ENCODE data around the gene LCN2.
"Not testable (repeated sequence)": the region's sequence is repeated elsewhere in the genome, so short reads cannot be mapped to it uniquely, and the experiment has no call there.

The LCN2 gene

DNA sequence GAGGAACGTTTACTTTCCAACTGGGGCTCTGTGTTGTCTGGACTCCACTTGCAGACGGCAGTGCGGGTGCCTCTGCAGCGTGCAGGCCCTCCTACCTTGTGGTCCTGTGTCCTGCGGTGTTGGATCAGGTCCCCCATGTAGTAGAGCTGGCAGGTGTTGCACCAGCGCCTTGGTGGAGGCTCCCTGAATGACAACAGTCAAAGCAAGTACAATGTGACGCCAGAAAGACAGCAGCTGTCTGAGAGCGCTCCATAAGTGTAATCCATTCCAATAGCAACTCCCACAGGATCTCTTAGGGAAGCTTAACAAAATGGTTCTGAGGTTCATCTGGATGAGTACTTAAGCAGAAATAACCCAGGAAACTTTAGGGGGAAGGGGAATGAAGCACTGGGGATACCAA is 20.7 kb downstream of the LCN2 start:
- no peak for FAIRE-seq

DNA sequence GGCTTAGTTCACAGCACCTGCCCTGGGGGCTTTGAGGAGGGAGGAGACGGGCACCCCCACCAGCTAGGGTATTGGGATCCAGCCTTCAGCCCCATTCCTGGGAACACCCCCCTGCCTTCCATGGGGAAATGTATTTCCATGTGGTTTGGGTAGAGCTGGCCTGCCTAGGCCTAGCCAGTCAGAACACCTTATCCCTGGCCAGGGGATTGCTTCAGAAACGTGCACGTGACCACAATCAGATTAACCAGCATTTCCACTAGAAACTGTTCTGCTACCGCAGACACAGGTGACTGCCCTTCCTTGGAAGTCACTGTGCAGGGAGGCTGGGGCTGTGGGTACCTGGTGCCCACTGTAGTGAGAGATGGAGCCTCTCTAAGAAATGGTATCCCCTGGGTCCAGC is 24.8 kb downstream of the LCN2 start:
- no peak for FAIRE-seq

DNA sequence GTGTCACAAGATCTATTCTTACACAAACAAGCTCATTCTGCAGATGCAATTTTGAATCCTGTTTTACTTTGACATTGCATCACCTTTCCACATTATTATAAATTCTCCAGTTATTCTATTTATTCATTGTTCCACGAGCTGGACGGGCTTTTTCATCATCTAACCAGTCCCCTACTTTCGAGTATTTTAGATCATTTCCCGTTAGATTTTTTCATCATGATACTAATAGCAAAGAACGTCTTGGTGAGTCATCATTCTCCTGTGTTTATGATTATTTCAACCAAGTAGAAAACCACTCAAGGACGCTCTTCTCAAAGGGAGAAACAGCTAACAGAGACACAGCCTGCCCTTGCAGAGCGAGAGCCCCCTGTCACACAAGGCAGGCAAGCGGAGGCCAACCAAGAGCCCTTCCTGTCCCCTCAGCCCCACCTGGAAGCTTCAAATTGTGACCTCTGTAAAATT is 25.9 kb downstream of the LCN2 start:
- no peak for FAIRE-seq

DNA sequence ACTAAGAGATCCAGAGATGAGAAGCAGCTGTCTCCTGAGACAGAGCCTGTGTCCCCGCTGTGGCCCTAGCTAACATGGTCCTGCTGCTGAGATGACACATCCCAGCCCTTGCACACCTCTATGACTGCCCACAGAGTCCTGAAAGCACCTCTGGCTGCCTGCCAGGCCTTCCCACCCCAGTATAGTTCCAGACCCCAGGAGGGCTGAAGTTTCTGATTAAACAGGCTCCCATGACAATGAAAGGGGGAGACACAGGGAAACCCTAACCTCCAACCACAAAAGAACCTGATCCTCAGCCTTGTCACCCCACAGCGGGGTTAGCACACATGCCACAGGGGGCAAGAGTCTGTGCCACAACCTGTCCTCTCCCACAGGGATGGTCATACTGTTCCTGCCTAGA is 26.5 kb downstream of the LCN2 start:
- FAIRE-seq = no peak

DNA sequence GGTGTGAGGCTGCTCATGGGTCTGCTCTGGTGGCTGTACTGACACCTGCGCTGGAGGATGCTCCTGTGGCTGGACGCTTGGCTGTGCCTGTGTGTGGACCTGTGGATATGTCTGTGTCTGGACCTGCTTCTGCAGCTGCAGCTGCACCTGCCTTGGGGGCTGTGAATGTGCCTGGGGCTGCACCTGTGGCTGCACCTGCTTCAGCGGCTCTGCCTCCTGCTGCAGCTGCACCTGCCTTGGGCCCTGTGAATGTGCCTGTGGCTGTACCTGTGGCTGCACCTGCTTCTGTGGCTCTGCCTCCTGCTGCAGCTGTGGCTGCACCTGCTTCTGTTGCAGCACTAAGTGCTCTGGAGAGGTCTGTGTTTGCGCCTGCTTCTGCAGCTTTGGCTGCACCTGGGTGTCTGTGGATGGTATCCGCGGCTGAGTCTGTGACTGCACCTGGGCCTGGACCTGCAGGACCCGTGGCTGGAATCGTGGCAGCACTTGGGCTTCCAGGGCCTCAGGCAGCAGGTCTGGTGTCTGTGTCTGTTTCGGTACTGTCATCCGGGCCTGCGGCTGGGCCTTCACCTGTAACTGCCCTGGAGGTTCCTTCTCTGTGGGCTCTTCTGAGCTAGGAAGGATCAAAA is 29.7 kb downstream of the LCN2 start:
- no peak for FAIRE-seq

DNA sequence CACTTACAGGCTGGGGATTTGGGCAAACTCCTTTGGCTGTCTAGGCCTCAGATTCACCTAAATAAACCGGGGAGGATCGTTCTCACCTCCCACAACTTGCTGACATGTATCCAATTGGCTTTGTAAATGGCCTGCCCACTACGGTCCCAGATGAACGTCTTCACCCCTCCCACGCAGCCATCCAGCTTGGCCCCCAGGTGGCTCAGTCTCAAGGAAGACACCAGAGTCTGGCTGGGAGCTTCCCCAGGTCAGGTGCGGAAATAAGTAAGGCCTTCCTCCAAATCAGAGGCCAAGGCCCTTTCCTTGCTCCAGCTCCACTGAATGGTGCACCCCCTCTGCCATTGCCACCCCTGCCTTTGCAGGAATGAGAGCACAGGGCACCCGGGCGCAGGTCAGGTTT is 30.7 kb downstream of the LCN2 start:
- FAIRE-seq = no peak

DNA sequence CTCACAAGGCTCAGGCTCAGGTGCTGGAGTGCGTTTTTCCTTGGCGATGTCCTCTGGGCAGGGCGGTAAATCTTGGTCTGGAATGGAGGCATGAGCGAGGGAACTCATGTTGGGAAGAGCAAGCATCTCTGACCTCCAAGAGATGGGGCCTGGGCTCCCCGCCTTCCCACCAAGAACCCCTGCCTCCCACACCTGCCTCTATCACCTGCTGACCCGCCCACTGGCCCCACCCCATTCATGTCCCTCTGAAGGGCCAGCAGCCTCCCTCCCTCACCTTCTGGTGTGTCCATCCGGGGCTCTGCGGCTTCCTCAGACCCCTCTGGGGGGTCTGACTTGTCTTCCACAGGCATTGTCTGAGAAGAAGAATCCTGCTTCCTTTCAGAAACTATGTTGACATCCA is 31.2 kb downstream of the LCN2 start:
- FAIRE-seq = no peak

DNA sequence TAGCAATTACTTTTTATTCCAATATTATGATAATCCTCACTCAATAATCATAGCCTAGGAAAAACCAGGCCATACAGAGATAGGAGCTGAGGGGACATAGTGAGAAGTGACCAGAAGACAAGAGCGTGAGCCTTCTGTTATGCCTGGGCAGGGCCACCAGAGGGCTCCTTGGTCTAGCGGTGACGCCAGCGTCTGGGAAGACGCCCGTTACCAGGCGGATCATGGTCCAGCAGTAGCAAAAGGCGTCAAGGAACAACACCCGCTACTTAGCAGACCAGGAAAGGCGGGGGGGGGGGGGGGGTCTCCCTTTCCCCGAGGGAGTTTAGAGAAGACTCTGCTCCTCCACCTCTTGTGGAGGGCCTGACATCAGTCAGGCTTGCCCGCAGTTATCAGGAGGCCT is 32.2 kb downstream of the LCN2 start:
- not testable (repeated sequence) for FAIRE-seq

DNA sequence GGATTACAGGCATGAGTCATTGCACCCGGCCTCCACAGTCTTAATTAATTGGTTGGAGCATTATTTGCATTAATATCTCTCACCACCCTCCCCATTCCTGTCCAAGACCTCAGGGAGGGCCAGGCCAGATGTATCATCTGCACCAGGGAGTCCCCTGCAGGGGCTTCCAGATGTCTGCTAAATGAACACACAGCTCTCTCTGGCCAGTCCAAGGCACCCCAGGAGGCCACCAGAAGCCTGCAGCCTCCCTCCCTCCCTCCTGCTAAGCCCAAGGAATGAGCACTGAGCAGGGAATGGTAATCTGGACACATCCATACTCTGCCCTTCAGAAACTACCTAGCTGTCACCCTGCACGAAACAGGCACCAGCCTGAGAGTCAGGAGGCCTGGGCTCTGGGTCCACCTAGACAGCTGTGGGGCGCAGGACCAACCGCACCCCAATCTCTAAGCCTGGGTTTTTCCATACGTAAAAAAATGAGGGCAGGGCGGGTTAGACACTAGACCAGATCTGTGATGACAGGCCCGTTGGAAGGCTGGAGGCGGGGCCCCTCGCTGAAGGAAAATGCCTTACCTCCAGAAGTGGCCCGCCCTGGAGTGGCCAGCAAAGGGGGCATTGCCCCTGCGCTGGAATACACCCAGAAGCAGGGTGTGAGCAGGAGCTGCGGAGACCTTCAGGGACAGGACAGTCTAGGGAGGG is 33.8 kb downstream of the LCN2 start:
- no peak for FAIRE-seq

DNA sequence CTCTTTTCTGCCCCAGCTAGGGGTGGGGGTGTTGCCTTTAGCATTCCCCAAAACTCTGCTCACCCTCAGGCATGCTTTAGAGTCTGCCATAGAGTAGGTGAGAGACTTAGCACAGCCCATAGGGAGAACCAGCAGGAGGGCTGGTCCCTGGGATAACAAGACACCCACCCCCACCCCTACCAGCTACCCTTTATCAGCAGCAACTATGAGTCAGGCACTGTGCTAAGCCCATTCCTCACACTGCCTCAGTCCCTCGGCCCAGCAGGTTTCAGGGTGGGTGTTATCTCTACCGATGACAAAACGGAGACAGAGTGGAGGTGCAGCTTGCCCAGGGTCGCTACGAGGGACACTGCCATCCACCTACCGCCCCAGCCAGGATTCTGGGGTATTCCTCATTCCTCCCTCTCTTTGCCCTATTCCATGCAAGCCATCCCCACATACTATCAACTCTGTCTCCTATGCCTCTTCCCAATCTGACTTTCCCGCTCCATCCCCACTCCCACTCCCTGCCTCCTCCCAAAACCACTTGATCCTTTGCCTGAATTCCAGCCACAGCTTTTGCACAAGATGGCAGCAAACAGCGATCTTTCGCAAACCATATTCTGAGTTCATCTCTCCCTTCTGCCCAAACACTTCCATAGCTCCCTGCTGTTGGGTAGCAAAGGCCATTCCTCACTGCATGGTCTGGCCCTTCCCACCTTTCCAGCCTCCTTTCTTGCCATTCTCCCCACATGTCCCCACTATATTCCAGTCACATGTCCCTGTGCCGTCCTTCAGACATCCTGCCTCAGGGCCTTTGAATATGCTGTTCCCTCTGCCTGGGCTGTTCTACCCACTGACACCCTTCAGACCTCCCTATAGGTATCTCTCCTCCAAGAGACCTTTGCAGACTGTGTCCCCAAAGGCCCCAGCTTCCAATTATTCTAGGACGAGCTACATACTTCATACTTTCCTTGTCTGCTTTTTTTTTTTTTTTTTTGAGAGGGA is 37.0 kb downstream of the LCN2 start:
- FAIRE-seq = no peak

DNA sequence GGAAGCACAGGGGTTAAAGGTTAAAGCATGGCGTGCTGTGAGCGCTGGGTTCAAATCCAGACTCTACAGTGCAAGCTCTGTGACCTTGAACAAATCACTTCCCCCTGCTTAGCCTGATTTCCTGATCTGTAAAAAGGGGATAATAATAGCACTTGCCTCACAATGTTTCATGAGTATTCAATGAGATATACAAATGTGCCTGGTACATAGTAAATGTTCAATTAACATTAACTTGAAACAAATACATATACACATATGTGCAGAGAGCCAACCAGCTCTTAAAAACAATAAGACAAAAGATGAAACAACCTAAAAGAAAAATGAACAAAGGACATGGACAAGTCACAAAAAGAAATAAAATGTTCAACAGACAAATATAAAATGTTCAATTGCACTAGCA is 38.1 kb downstream of the LCN2 start:
- no peak for FAIRE-seq

DNA sequence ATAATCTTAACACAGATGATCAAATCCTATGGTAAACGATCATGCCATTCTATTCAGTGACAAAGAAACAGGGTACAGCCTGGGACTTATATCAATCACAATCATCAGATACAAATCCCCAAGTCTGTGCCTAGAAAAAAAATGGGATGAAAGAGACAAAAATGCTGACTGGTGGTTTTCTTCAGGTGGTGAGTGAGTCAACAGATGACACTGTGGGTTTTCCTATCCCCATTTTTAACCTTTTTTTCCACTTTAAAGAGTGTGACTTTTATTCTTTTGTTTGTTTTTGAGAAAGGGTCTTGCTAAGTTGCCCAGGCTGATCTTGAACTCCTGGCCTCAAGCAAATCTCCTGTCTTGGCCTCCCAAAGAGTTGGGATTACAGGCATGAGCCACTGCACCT is 39.0 kb downstream of the LCN2 start:
- FAIRE-seq = no peak

DNA sequence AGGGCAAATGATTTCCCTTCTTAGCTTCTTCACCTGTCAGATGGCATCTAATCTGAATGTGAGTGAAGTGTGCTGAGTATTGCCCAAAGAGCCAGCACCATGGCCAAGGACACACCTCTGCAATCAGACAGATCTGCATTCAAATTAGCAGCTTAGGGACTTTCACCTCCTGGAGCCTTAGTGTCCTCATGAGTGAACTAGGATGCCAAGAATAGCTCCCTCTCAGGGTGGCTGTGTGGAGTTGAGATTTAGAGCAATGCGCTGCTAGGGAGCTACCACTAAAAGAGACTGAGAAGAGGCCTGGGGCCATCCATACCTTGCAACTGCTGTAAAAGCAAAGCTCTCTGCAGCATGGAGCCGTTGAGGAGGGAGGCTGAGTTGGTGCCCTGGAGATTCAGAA is 40.8 kb downstream of the LCN2 start:
- no peak for FAIRE-seq

DNA sequence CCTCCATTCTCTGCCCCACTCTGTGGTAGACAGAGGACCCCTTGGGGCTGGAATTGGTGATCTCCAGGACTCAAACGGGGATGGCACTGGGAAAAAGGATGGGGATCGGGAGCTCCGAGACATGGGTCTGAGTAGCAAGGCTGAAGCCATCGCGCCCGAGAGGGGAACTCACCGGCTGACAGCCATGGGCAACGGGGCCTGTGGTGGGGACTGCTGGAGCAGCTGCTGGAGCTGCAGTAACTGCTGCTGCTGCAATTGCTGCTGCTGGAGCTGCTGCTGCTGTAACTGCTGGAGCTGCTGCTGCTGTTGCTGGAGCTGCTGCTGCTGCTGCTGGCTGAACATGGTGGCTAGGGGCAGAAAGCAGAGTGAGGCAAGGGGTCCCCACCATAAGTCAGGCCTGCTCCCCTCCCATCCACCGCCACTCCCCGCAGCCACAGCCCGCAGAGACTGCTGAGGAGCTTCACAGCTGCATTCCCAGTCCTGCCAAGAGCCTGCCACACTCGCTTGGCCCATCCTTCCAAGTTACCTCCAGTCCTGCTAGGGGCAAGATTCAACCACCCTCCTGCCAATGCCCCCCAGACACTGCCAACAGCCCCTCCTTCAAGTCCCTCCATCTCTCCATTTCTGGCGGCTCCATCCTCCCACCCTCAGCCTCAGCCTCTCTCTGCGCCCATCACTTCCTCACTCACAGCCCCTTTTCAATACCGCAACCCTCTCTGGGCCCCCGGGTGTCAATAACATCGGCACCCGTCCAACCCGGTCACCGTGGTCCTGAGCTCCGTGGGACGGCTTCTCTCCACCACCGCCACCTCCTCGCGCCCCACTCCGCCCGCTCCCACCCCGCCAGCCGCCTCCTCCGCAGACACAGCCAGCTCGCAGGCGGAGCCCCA is 41.5 kb downstream of the LCN2 start:
- no peak for FAIRE-seq

DNA sequence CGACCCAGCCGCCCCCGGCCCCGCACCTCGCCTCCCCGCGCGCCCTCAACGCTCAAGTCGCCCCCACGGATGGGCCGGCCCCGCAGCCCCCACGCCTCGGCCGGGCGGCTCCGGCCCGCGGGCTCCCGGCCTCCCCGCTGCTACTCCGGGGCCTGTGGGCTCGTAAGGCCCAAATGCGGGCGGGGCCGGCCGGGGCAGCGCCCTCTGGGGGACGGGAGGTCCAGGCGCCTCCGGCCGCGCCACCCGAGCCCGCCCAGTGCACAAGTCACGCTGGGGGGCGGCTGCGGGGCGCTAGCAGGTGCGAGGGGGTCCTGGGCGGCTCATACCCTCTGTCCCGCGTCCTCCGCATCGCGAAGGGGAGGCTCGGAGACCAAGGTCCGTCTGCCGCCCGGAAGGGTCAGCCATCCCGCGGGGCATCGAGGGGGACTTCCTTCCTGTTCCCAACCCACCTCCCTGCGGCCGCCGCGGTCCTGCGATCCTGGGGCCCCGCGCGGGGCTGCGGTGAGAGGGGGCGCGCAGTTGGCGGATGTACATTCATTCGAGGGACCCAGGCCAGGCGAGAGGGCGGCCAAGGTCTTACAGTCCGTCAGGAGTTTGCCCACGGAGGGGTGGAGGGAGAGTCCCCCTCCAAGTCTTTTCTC is 42.3 kb downstream of the LCN2 start, which contains the start of gene CIZ1:
Gene CIZ1, minus strand, starts transcription at position 167 of the 641 bp plus-strand sequence. CDS start 715 bp downstream, outside the sequence.
- no peak for FAIRE-seq

DNA sequence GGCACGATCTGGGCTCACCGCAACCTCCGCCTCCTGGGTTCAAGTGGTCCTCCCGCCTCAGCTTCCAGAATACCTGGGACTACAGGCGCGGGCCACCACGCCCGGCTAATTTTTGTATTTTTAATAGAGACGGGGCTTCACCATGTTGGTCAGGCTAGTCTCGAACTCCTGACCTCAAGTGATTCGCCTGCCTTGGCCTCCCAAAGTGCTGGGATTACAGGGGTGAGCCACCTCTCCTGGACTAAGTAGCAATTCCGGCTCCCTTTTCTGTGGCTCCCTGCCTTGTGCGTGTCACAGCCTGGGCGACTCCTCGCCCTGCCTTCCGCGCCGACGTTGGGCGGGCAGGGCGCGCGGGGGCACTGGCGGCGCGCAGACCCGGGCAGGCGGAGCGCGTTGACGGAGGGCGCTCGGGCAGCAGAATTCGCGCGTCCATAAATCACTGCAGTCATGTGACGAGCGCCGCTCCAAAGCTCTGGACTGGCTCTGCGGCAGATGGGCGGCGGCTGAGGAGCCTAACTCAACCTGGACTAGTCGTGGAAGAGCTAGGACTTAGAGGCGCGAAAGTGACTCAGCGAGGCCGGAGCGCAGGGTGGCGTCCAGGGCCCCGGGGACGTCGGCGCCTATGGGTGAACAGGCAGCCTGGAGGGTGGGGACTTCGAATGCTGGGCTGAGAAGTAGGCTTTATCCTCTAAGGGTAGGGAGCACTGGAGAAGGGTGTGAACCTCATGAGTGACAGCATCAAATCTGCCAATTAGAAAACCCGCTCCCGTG is 43.5 kb downstream of the LCN2 start:
- no peak for FAIRE-seq

DNA sequence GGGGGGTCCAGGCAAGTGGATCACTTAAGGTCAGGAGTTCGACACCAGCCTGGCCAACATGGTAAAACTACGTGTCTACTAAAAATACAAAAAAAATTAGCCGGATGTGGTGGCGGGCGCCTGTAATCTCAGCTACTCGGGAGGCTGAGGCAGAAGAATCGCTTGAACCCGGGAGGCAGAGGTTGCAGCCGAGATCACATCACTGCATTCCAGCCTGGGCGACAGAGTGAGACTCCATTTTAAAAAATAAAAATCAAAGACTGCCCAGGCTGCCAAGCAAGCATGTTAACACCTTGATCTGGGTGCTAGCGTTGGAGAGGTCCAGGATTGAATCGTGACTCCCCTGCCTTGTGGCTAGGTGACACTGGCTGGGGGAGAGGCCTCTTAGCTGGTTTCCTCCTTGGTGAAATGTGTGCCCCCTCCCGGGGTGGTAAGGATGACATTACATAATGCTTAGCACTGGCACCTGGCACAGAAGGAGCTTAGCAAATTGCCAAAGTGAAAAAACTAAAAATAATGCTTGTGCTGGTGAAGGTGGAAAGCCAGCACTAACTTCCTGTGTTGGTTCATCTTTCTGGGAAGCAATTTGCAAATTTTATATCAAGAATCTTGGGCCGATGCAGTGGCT is 44.3 kb downstream of the LCN2 start:
- no peak for FAIRE-seq

DNA sequence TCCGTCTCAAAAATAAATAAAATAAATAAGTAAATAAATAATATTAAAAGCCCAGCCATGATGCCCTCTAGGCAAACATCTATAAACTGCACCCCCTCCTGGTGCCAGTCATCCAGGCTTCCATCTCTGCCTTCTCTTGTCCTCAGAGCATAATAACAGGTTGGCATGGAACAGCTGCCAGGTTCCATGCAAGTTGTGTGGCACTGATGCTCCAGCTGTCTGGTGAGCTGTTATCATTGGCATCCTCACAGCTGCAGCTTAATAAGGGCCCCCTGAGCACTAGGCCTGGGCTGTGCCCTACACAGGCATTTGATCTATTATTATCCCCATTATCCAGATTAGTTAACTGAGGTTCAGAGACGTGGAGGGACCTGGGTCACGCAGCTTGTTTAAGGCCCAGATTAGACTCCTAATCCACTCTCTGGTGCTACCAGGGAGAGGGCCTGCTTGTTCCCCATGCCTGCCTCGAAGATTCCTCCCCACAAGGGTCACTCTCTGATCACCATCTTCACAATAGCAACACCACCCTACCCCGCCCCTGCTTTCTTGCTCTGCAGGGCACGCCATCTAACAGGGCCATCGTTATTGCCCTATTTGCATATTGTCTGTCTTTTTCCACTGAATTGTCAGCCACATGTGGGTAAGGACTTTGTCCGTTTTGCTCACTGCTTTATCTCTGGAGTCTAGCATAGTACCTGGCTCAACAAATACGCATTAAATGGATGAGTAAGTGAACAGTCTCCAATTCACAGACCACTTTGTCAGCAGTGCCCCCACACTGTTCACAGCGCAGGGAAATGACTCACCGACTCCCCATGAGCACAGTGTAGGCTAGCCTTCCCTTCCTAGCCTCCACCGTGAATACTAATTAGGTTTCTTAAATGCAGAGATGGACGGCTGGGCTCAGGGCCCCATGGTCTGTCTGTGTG is 52.5 kb downstream of the LCN2 start:
- no peak for FAIRE-seq

DNA sequence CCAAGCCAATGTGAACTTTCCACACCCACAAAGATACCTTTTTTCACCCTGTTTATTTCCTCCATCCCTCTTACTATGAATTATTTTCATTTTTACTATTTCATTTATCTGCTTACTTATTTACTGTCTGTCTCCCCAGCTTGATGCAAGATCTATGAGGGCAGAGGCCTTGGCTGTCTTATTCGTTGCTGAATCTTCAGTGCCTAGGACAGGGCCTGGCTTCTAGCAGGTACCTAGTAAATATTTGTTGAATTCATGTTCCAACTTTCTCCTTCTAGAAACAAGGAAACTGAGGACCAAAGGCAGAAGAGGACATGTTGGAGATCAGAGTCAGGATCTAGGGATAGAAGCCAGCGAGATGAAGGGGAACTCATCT is 53.4 kb downstream of the LCN2 start:
- FAIRE-seq = no peak
